CD4-positive, alpha-beta memory T cell (primary cell): ENCODE measurements around the gene MNAT1. TPM values are rescaled to one million over a fixed set of nuclear protein-coding genes. Genes with fewer than 3 reads are reported as not detected.

Experiments used
- CTCF ChIA-PET: fragments of 350-600 bp; sonication (Branson Sonifier 250); formaldehyde crosslinking; loops from one replicate; lab custom pipeline; 2021; ENCODE audit warnings: inconsistent platforms; ENCODE audit not compliant: partially characterized antibody; lab: Charles Lee
- POLR2A ChIA-PET: fragments of 350-600 bp; sonication (Branson Sonifier 250); formaldehyde crosslinking; loops from one replicate; lab custom pipeline; 2021; ENCODE audit not compliant: partially characterized antibody; lab: Charles Lee
- DNase-seq, 5 donors: peaks; one replicate each; pipeline versions ENCODE4 v3.0.0 to v3.0.0-alpha.2; 2020 to 2022; ENCODE audit warnings: mixed read lengths in 1 of 5
- H3K27ac ChIP-seq: one replicate; pipeline ENCODE4 v1.7.0; 2013; ENCODE audit warnings: low read depth, low read length
- H3K27me3 ChIP-seq: 2 replicates; pipeline ENCODE4 v1.7.0; 2013; ENCODE audit warnings: mild to moderate bottlenecking, low read length, moderate library complexity; ENCODE audit not compliant: insufficient read depth
- H3K36me3 ChIP-seq: 2 replicates; pipeline ENCODE4 v1.7.0; 2013; ENCODE audit warnings: mild to moderate bottlenecking, low read length, moderate library complexity; ENCODE audit not compliant: insufficient read depth
- H3K4me1 ChIP-seq: 2 replicates; pipeline ENCODE4 v1.7.0; 2013; ENCODE audit warnings: mild to moderate bottlenecking, low read length, moderate library complexity; ENCODE audit not compliant: insufficient read depth
- H3K4me3 ChIP-seq, 2 donors: one replicate each; pipeline ENCODE4 v1.7.0; 2013; ENCODE audit warnings: low read length in 2 of 2, mild to moderate bottlenecking in 1 of 2
- H3K9me3 ChIP-seq, 2 donors: one replicate each; pipeline ENCODE4 v1.7.0; 2013; ENCODE audit warnings: low read length in 2 of 2, control low read depth in 1 of 2; ENCODE audit not compliant: control insufficient read depth in 1 of 2
- H3K27ac Mint-ChIP-seq, 7 donors: one replicate each; pipeline ENCODE4 v1.8.0; 2020 to 2021; ENCODE audit warnings: mixed read lengths in 7 of 7, mild to moderate bottlenecking in 6 of 7, inconsistent platforms in 3 of 7, moderate library complexity in 3 of 7
- H3K27me3 Mint-ChIP-seq, 2 donors: one replicate each; pipeline ENCODE4 v1.8.0; 2020 to 2021; ENCODE audit warnings: mixed read lengths in 2 of 2
- H3K36me3 Mint-ChIP-seq, 2 donors: one replicate each; pipeline ENCODE4 v1.8.0; 2020 to 2021; ENCODE audit warnings: mixed read lengths in 2 of 2, inconsistent platforms in 1 of 2, mild to moderate bottlenecking in 1 of 2
- H3K4me1 Mint-ChIP-seq, 4 donors: one replicate each; pipeline ENCODE4 v1.8.0; 2020 to 2021; ENCODE audit warnings: mixed read lengths in 4 of 4, mild to moderate bottlenecking in 1 of 4
- H3K4me3 Mint-ChIP-seq, 8 donors: one replicate each; pipeline ENCODE4 v1.8.0; 2020 to 2021; ENCODE audit warnings: mixed read lengths in 8 of 8, mild to moderate bottlenecking in 7 of 8, moderate library complexity in 6 of 8, inconsistent platforms in 3 of 8
- H3K9me3 Mint-ChIP-seq, 8 donors: one replicate each; pipeline ENCODE4 v1.8.0; 2020 to 2021; ENCODE audit warnings: mixed read lengths in 8 of 8, mild to moderate bottlenecking in 5 of 8, inconsistent platforms in 3 of 8, moderate library complexity in 1 of 8
- intact Hi-C: fragments of 100-400 bp; cut with micrococcal nuclease; formaldehyde crosslinking; loops from one replicate; pipeline ENCODE4 v1.15.1; 2023
- polyA plus RNA-seq, 2 donors: library from polyadenylated mRNA; unstranded; fragments of 300-500 nt; fragmentation: Illumina TruSeq; gene quantifications; one replicate each; pipeline ENCODE4 v1.2.3, GENCODE V29; 2021
- total RNA-seq, 2 experiments: library from RNA; stranded (reverse); gene quantifications; one replicate each; pipeline ENCODE4 v1.2.3, GENCODE V29; 2021

MNAT1 gene
- total and polyA plus RNA-seq, 4 experiments from 2014 or later, result 12.6 to 28.7 (median 16.0) TPM

DNA sequence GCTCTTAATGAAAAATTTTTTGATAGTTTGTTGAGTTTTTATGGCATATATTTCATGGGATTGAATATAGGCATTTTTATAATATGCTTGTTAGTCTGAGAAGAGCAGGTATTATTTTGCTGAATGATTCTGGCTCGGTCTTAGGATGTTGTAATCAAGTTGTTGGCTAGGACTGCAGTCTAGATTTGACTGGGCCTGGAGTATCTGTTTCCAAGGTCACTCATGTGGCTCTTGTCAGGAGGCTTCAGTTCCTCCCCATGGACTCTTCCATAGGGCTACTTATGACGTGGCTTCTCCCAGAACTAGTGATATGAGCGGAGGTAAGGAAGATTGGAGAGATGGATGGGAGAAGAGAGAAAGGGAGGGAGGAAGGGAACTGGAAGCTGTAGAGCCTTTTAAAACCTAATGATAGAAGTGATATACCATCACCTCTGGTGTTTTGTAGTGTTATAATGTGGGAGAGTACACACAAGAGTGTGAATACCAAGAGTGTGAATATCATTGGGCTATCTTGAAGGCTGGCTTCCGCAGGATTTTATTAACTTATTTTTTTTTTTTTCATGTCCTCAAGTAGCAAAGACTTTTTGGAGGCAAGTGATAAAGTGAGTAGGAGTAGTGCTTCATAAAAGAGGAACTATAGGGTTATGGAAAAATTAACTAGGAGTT lies 4.4 kb downstream of the MNAT1 start:
- Mint-ChIP-seq H3K27ac (no peak overlapping the region), H3K36me3 (peaks cover 15 to 16% of the 10 kb centered on the region in 2 donors), H3K27me3 (no peaks in the 10 kb centered on the region), H3K4me3 (no peak overlapping the region), H3K9me3 (peaks cover 0 to 13% (median 8%) of the 10 kb centered on the region in 8 donors), H3K4me1 (peaks cover 28 to 41% (median 29%) of the 10 kb centered on the region in 4 donors)
- ChIA-PET POLR2A (no interaction called here), CTCF (no interaction called here)
- H3K27ac ChIP-seq, result no peak overlapping the region
- DNase-seq, result no peak
- no peaks in the 10 kb centered on the region for H3K9me3 ChIP-seq
- no peaks in the 10 kb centered on the region for H3K36me3 ChIP-seq
- peaks cover 19% of the 10 kb centered on the region for H3K4me1 ChIP-seq
- no peaks in the 10 kb centered on the region for H3K27me3 ChIP-seq
- no peak overlapping the region for H3K4me3 ChIP-seq
- intact Hi-C loops, result no loop called here

DNA sequence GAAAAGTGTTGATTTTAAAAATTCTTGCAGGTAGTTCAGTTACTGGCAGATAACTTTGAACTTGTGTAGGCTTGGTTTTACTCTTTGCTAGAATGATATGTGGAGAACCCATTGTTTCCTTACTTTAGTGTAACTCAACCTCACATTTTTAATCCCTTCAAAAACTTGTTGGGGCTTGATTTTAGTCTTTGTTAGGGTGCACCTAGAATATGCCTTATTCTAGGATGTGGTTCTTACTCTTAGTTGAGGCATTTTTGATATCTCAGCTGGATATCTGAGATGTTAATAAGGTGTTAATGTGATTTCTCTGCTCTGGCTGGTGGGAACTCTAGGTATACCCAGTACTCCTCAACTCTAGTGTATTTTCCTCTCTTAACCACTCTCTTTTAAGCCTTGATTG lies 10.0 kb downstream of the MNAT1 start:
- CTCF ChIA-PET, result no interaction called here
- POLR2A ChIA-PET, result no interaction called here
- H3K27ac Mint-ChIP-seq, result no peak overlapping the region
- Histone ChIP-seq H3K9me3 (no peaks in the 10 kb centered on the region), H3K27me3 (no peaks in the 10 kb centered on the region), H3K4me3 (no peak overlapping the region), H3K4me1 (no peaks in the 10 kb centered on the region), H3K27ac (no peak overlapping the region), H3K36me3 (no peaks in the 10 kb centered on the region)
- no peak for DNase-seq
- peaks cover 5 to 10% (median 7%) of the 10 kb centered on the region in 4 donors for H3K4me1 Mint-ChIP-seq
- peaks cover 0 to 22% (median 11%) of the 10 kb centered on the region in 8 donors for H3K9me3 Mint-ChIP-seq
- H3K27me3 Mint-ChIP-seq, result no peaks in the 10 kb centered on the region
- intact Hi-C loops, result no loop called here
- peaks cover 14 to 24% of the 10 kb centered on the region in 2 donors for H3K36me3 Mint-ChIP-seq
- H3K4me3 Mint-ChIP-seq, result no peak overlapping the region

DNA sequence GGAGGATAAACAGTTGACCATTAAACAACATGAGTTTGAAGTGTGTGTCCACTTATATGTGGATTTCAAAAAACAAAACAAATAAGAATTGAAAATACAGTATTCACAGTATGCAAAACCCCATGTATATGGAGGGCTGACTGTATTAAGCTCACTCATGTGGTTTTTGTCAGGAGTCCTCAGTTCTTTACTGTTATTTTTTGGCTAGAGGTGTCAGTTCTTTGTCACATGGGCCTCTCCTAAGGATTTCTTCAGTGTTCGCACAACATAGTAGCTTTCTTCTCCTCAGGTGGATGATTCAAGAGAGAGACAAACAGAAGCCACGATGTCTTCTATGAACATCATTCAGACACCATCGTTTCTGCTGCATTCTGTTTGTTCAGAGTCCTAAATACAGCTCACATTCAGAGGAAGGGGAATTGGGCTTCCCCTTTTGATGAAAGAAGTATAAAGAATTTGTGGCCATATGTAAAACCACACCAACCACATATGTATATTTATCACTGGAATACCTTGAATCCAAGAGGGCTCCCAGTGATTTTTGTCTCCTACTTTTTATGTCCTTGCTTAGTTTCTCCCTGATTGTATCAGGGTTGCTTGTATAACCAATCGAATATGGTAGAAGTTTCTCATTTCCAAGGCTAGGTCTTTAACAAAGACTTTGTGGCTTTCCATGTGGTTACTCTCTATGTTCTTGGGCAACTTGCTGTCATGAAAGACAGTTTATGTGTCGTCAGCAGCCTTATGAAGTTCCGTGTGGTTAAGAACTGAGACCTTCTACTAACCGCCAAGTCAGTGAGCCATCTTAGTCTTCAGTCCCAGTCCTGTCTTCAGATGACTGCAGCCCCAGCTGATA lies 18.9 kb downstream of the MNAT1 start:
- Histone ChIP-seq H3K4me1 (peaks cover 29% of the 10 kb centered on the region), H3K9me3 (no peaks in the 10 kb centered on the region), H3K36me3 (no peaks in the 10 kb centered on the region), H3K27ac (no peak overlapping the region), H3K27me3 (no peaks in the 10 kb centered on the region), H3K4me3 (no peak overlapping the region)
- intact Hi-C loops, result loop anchor here (2.0 kb wide), 1 partner anchor 19 kb away; the partner anchor contains the start of gene MNAT1
- peak overlapping the region in 6 of 8 donors; percentile 40 to 69 (median 60) for H3K4me3 Mint-ChIP-seq
- no peaks in the 10 kb centered on the region for H3K9me3 Mint-ChIP-seq
- ChIA-PET CTCF (interaction anchor here (0.7 to 1.1 kb wide), 3 partner anchors 19 to 27 kb away, joined by 3 to 5 read pairs (median 3); partner anchors contain the start of gene MNAT1), POLR2A (interaction anchor here (0.9 to 1.1 kb wide), 2 partner anchors 20 to 505 kb away, joined by 3 read pairs; partner anchors contain the start of gene PPM1A)
- peaks cover 0 to 1% of the 10 kb centered on the region in 2 donors for H3K27me3 Mint-ChIP-seq
- peak overlapping the region; percentile 69 to 88 (median 83) for H3K27ac Mint-ChIP-seq
- DNase-seq, result peak; percentile 75 to 83 (median 79)
- peaks cover 2 to 6% of the 10 kb centered on the region in 2 donors for H3K36me3 Mint-ChIP-seq
- peaks cover 20 to 27% (median 24%) of the 10 kb centered on the region in 4 donors for H3K4me1 Mint-ChIP-seq

DNA sequence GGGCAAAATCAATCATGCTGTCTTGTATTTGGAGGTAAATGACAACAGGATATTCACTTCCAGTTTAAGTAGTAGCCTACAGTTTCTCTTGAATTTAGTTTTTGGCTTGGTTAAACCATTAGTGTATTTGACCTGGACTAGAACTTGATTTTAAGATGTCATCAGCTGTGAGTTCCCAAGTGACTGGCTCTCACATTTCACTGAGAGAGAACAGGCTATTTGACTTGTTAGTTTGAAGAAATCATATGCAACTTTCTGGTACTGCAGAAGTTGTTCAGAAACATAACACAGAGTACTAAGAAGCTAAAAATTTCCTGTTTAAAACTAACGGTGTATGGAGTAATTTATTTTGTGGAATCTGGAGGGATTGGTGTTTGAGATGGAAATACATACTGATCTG lies 22.3 kb downstream of the MNAT1 start:
- Histone ChIP-seq H3K9me3 (no peaks in the 10 kb centered on the region), H3K36me3 (no peaks in the 10 kb centered on the region), H3K27ac (no peak overlapping the region), H3K27me3 (no peaks in the 10 kb centered on the region), H3K4me1 (peaks cover 35% of the 10 kb centered on the region), H3K4me3 (no peak overlapping the region)
- Mint-ChIP-seq H3K4me3 (no peak overlapping the region), H3K36me3 (peaks cover 2 to 6% of the 10 kb centered on the region in 2 donors), H3K4me1 (peaks cover 27 to 37% (median 31%) of the 10 kb centered on the region in 4 donors), H3K27ac (no peak overlapping the region), H3K9me3 (no peaks in the 10 kb centered on the region), H3K27me3 (no peaks in the 10 kb centered on the region)
- POLR2A ChIA-PET, result no interaction called here
- intact Hi-C loops, result no loop called here
- no peak for DNase-seq
- CTCF ChIA-PET, result no interaction called here

- H3K4me3 ChIP-seq, result no peak overlapping the region
- H3K36me3 ChIP-seq, result no peaks in the 10 kb centered on the region
- POLR2A ChIA-PET, result no interaction called here
- no peak for DNase-seq
- peaks cover 2 to 6% of the 10 kb centered on the region in 2 donors for H3K36me3 Mint-ChIP-seq
- intact Hi-C loops, result no loop called here
- H3K27ac Mint-ChIP-seq, result no peak overlapping the region
- H3K4me1 Mint-ChIP-seq, result peaks cover 26 to 37% (median 30%) of the 10 kb centered on the region in 4 donors
- H3K9me3 Mint-ChIP-seq, result no peaks in the 10 kb centered on the region
- H3K27me3 ChIP-seq, result no peaks in the 10 kb centered on the region
- no peaks in the 10 kb centered on the region for H3K27me3 Mint-ChIP-seq
- H3K27ac ChIP-seq, result no peak overlapping the region
- CTCF ChIA-PET, result no interaction called here
- H3K9me3 ChIP-seq, result no peaks in the 10 kb centered on the region
- peaks cover 35% of the 10 kb centered on the region for H3K4me1 ChIP-seq
- peak overlapping the region in 1 of 8 donors; percentile 33 for H3K4me3 Mint-ChIP-seq
Observed at GRCh38 chr14:60757567-60758002, 23.0 kb downstream of the MNAT1 start.

DNA sequence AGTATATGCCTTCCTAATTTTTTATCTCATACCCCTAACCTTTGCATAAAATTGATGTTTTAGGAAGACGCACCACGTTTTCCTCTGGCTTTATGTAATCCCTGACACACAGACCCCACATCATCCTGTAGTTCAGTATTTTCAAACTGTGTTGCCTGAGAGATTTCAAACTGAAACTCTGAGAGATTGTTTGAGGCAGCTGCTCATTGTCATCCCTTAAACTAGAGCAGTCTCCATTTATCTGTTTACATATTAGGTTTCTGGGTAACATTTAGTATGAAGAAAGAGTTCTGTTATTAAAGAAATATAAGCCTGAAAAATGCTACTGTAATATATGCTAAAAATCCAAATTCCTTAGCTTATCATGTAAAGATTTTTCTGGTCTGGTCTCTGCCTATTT lies 24.3 kb downstream of the MNAT1 start:
- H3K9me3 ChIP-seq, result no peaks in the 10 kb centered on the region
- H3K27ac Mint-ChIP-seq, result no peak overlapping the region
- no peaks in the 10 kb centered on the region for H3K9me3 Mint-ChIP-seq
- intact Hi-C loops, result no loop called here
- DNase-seq, result no peak
- H3K36me3 ChIP-seq, result no peaks in the 10 kb centered on the region
- peaks cover 1 to 6% of the 10 kb centered on the region in 2 donors for H3K36me3 Mint-ChIP-seq
- no peaks in the 10 kb centered on the region for H3K27me3 ChIP-seq
- H3K4me3 Mint-ChIP-seq, result peak overlapping the region in 2 of 8 donors; percentile 45 to 49
- no peaks in the 10 kb centered on the region for H3K27me3 Mint-ChIP-seq
- peaks cover 23% of the 10 kb centered on the region for H3K4me1 ChIP-seq
- no peak overlapping the region for H3K4me3 ChIP-seq
- ChIA-PET CTCF (no interaction called here), POLR2A (no interaction called here)
- H3K4me1 Mint-ChIP-seq, result peaks cover 16 to 26% (median 20%) of the 10 kb centered on the region in 4 donors
- H3K27ac ChIP-seq, result no peak overlapping the region

GRCh38 chr14:60760209-60760608 lies 25.6 kb downstream of the MNAT1 start:
- H3K4me1 Mint-ChIP-seq, result peaks cover 18 to 20% (median 19%) of the 10 kb centered on the region in 4 donors
- ChIA-PET POLR2A (no interaction called here), CTCF (no interaction called here)
- H3K4me3 Mint-ChIP-seq, result no peak overlapping the region
- Histone ChIP-seq H3K27me3 (no peaks in the 10 kb centered on the region), H3K4me3 (no peak overlapping the region), H3K36me3 (no peaks in the 10 kb centered on the region), H3K9me3 (no peaks in the 10 kb centered on the region), H3K27ac (no peak overlapping the region), H3K4me1 (peaks cover 17% of the 10 kb centered on the region)
- H3K9me3 Mint-ChIP-seq, result no peaks in the 10 kb centered on the region
- peaks cover 0 to 6% of the 10 kb centered on the region in 2 donors for H3K36me3 Mint-ChIP-seq
- no peak overlapping the region for H3K27ac Mint-ChIP-seq
- no peak for DNase-seq
- H3K27me3 Mint-ChIP-seq, result no peaks in the 10 kb centered on the region
- intact Hi-C loops, result no loop called here
